Suprapubic skin (tissue), 4 donors: ENCODE results near the gene MALAT1. TPM values are rescaled to one million over a fixed set of nuclear protein-coding genes. Genes with fewer than 3 reads are reported as not detected.
A peak's percentile ranks its signal among the peaks of the same experiment; 100 is the strongest.

Experiments
- DNase-seq, 2 donors: peaks; one replicate each; pipeline ENCODE4 v3.0.0-alpha.2; 2019; ENCODE audit warnings: low spot score in 2 of 2
- H3K27ac ChIP-seq: fragments of 200-600 bp; sonication (generic); one replicate; pipeline ENCODE4 v1.5.1; 2019
- H3K27me3 ChIP-seq: fragments of 200-600 bp; sonication (generic); one replicate; pipeline ENCODE4 v1.5.1; 2019
- H3K36me3 ChIP-seq: fragments of 200-600 bp; sonication (generic); one replicate; pipeline ENCODE4 v1.5.1; 2019
- H3K4me1 ChIP-seq: fragments of 200-600 bp; sonication (generic); one replicate; pipeline ENCODE4 v1.5.1; 2019
- H3K4me3 ChIP-seq: fragments of 200-600 bp; sonication (generic); one replicate; pipeline ENCODE4 v1.5.1; 2019; ENCODE audit warnings: mild to moderate bottlenecking
- H3K9me3 ChIP-seq: fragments of 200-600 bp; sonication (generic); one replicate; pipeline ENCODE4 v1.5.1; 2019
- CTCF ChIP-seq, 2 donors: fragments of 200-600 bp in 1 of 2; fragments of 450-650 bp in 1 of 2; sonication (generic) in 1 of 2; IDR thresholded peaks; one replicate each; pipeline ENCODE4 v1.5.1; 2016 to 2019; ENCODE audit warnings: antibody characterized with exemption in 2 of 2, mild to moderate bottlenecking in 1 of 2, moderate library complexity in 1 of 2
- EP300 ChIP-seq: sonication (generic); formaldehyde crosslinking; IDR thresholded peaks from one replicate; pipeline ENCODE4 v1.6.1; 2017; ENCODE audit warnings: antibody characterized with exemption
- POLR2A ChIP-seq, 2 donors: fragments of 450-650 bp; IDR thresholded peaks; one replicate each; pipeline ENCODE4 v1.6.1; 2017; ENCODE audit warnings: antibody characterized with exemption in 2 of 2, mild to moderate bottlenecking in 2 of 2, moderate library complexity in 2 of 2
- POLR2AphosphoS5 ChIP-seq, 3 donors: sonication (generic); formaldehyde crosslinking; IDR thresholded peaks; one replicate each; pipeline ENCODE4 v1.6.1; 2017; ENCODE audit warnings: antibody characterized with exemption in 3 of 3
- WGBS: methylation state at CpG from one replicate; pipeline ENCODE4 v1.1.5; 2018; 5-methylcytosine and 5-hydroxymethylcytosine counted together
- total RNA-seq, 4 donors: library from RNA; depleted of rRNA; stranded (reverse); fragments of >200 nt; gene quantifications; one replicate each; pipeline ENCODE4 v1.1.0, GENCODE V29; 2016

MALAT1 gene
- total RNA-seq, 4 donors from 2014 or later, result 10,207 to 42,728 (median 11,538) TPM

DNA sequence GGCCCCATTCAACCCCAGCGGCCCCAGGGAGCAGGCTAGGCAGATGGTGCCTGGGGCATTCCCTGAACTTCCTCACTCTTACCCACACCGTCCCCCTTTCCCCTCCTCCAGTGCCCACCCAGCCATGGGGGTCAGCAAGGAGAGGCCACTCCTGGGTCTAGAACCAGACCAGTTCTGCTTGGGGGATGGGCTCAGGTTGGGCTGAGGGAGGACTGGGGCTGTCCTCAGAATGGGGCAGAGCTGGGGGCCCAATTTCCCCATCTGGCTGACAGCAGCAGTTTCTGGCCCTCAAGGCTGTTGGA, 38.4 kb downstream of the MALAT1 start:
- H3K4me1 ChIP-seq, result peaks cover 33% of the 10 kb centered on the region
- 65% methylated on average over 2 of the region's 2 CpGs for WGBS
- H3K36me3 ChIP-seq, result peaks cover 60% of the 10 kb centered on the region
- no peak for TF ChIP-seq CTCF (IDR thresholded peaks at IDR 0.05)
- TF ChIP-seq POLR2A (IDR thresholded peaks at IDR 0.05), result no peak
- no peak for TF ChIP-seq POLR2AphosphoS5 (IDR thresholded peaks at IDR 0.05)
- TF ChIP-seq EP300, result no peak
- H3K4me3 ChIP-seq, result no peak overlapping the region
- DNase-seq, result no peak
- no peaks in the 10 kb centered on the region for H3K9me3 ChIP-seq
- H3K27me3 ChIP-seq, result no peaks in the 10 kb centered on the region
- no peak overlapping the region for H3K27ac ChIP-seq

DNA sequence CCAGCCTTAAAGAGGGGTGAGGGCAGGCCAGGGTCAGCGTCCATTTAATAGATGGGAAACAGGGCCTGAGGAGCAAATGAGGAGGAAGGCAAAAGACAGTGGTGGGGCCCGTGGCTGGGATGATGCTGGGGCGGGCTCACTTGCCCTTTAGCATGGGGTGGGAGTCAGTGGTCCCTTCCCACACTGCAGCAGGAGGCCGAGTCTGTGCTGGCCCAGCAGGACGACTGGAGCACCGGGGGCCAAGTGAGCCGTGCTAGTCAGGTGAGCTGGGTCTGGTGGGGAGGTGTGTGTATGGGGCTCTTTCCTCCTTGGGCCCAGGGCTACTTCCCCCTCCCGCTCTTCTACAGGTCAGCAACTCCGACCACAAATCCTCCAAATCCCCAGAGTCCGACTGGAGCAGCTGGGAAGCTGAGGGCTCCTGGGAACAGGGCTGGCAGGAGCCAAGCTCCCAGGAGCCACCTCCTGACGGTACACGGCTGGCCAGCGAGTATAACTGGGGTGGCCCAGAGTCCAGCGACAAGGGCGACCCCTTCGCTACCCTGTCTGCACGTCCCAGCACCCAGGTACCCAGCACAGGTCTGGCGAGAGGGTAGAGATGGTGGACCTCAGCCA, 38.9 kb downstream of the MALAT1 start:
- H3K36me3 ChIP-seq, result peaks cover 55% of the 10 kb centered on the region
- 85% methylated on average over 9 of the region's 18 CpGs for WGBS

DNA sequence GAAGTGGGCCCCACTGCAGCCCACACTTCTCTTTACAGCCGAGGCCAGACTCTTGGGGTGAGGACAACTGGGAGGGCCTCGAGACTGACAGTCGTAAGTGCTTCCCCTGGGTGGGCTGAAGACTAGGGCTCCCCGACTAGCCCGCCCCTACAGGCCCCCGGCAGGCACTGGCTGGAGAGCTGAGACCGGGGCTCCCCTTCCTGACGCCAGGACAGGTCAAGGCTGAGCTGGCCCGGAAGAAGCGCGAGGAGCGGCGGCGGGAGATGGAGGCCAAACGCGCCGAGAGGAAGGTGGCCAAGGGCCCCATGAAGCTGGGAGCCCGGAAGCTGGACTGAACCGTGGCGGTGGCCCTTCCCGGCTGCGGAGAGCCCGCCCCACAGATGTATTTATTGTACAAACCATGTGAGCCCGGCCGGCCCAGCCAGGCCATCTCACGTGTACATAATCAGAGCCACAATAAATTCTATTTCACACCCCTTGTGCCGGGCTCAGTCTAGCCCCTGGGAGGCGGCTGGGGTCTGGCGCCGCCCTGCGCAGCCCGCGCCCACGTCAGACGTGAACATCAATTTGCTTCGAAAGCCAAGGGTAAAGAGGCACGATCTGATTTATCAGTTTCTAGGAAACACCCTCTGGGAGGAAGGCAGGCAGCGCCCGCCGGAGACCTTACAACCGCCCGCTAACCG, 39.5 kb downstream of the MALAT1 start:
- H3K36me3 ChIP-seq, result peaks cover 48% of the 10 kb centered on the region
- no peak for TF ChIP-seq POLR2A (IDR thresholded peaks at IDR 0.05)
- no peak for TF ChIP-seq CTCF (IDR thresholded peaks at IDR 0.05)
- no peak for TF ChIP-seq EP300
- TF ChIP-seq POLR2AphosphoS5 (IDR thresholded peaks at IDR 0.05), result no peak
- DNase-seq, result no peak
- no peaks in the 10 kb centered on the region for H3K9me3 ChIP-seq
- no peak overlapping the region for H3K4me3 ChIP-seq
- H3K4me1 ChIP-seq, result peaks cover 33% of the 10 kb centered on the region
- 94% methylated on average over 18 of the region's 43 CpGs for WGBS
- peak overlapping the region; percentile 95 for H3K27ac ChIP-seq
- no peaks in the 10 kb centered on the region for H3K27me3 ChIP-seq

More for the DNA sequence above, 38.9 kb downstream of the MALAT1 start:
- TF ChIP-seq POLR2AphosphoS5 (IDR thresholded peaks at IDR 0.05) (no peak), CTCF (IDR thresholded peaks at IDR 0.05) (no peak), POLR2A (IDR thresholded peaks at IDR 0.05) (no peak), EP300 (no peak)
- Histone ChIP-seq H3K4me3 (no peak overlapping the region), H3K27me3 (no peaks in the 10 kb centered on the region), H3K27ac (no peak overlapping the region), H3K9me3 (no peaks in the 10 kb centered on the region), H3K4me1 (peaks cover 33% of the 10 kb centered on the region)
- no peak for DNase-seq

DNA sequence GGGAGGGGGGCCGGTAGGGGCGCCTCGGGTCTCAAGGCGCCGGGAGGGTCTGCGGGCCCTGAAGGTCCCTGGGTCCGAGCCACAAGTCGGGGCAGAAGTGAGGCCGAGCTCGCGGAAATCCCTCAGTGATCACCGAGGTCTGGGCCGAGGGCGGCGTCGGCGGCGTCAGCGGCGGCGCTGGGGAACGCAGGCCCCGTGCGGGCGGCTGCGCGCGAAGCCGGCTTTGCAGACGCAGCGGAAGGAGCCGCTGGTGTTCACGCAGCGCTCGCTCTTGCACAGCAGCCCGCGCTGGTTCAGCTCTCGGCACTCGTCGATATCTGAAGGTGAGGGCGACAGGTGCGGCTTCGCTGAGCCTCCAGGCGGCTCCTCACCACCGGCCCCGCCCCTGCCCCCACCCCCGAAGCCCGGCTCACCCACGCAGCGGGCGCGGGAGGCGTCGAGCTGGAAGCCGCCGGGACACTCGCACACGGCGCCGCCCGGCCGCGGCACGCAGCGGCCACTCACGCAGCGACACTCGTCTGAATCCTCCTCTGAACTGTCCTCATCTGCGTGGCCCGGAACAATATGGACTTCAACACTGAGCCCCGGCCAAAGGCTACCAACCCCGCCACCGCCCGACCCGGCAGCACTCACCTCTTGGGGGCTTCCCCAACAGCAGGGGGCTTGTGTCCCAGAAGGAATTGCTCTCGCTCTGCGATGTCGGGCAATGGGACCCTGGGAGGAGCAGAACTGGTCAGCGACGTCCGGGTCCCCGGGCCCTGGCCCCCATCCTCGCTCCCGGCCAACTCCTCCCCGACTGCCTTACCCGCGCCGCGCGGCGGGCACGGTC, 40.3 kb downstream of the MALAT1 start:
- peak overlapping the region; percentile 95 for H3K27ac ChIP-seq
- H3K27me3 ChIP-seq, result no peaks in the 10 kb centered on the region
- H3K36me3 ChIP-seq, result peaks cover 41% of the 10 kb centered on the region
- H3K9me3 ChIP-seq, result no peaks in the 10 kb centered on the region
- TF ChIP-seq POLR2A (IDR thresholded peaks at IDR 0.05) (no peak), CTCF (IDR thresholded peaks at IDR 0.05) (no peak), EP300 (no peak), POLR2AphosphoS5 (IDR thresholded peaks at IDR 0.05) (no peak)
- DNase-seq, result peak in 1 of 2 donors; percentile 74
- peaks cover 33% of the 10 kb centered on the region for H3K4me1 ChIP-seq
- H3K4me3 ChIP-seq, result peak overlapping the region; percentile 61
- WGBS, result 38% methylated on average over 36 of the region's 92 CpGs

DNA sequence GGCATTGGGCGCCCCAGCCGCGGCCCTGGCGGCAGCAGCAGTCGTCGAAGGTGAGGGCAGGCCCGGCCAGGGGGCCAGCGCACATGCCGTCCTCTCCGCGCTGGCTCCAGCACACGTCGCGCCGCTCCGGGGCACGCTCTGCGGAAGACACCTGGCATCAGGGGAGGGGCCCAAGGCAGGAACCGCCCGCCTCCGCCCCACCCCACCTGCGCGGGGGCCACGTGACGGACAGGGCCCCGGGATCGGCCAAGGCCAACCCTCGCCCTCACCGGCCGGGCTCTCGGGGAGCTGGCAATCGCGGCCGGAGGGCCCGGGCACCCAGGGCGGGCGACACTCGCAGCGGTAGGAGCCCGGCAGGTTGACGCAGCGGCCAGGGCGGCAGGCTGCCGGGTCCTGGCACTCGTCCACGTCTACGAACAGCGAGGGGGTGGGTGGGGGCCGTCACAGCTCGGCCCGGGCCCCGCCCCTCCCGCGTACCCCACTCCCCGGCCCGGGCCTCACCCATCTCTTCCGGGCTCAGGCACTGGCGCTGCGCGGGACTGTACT, 41.0 kb downstream of the MALAT1 start:
- no peaks in the 10 kb centered on the region for H3K9me3 ChIP-seq
- peak overlapping the region; percentile 95 for H3K27ac ChIP-seq
- peak overlapping the region; percentile 61 for H3K4me3 ChIP-seq
- peaks cover 33% of the 10 kb centered on the region for H3K4me1 ChIP-seq
- peaks cover 40% of the 10 kb centered on the region for H3K36me3 ChIP-seq
- 20% methylated on average over 4 of the region's 60 CpGs for WGBS
- no peaks in the 10 kb centered on the region for H3K27me3 ChIP-seq
- no peak for TF ChIP-seq POLR2A (IDR thresholded peaks at IDR 0.05)
- no peak for TF ChIP-seq POLR2AphosphoS5 (IDR thresholded peaks at IDR 0.05)
- TF ChIP-seq EP300, result no peak
- TF ChIP-seq CTCF (IDR thresholded peaks at IDR 0.05), result peak in 1 of 2 donors; percentile 53
- DNase-seq, result no peak
